ENCODE measurements around the gene TMEM201.

DNA sequence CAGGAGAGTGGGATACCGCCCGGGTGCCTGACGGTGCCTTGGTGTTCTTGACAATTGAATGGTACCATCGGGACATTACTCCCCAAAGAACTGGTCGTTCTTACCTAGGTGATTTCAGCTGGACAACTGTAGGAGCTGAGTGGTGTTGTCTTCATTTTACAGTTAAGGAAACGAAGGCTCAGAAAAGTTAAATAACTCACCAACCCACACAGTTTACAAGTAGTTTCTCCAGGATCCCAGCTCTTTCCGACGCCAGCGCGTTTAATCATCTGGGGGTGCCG is 64.4 kb downstream of the TMEM201 start:
- TF ChIP-seq, protein P1, sequence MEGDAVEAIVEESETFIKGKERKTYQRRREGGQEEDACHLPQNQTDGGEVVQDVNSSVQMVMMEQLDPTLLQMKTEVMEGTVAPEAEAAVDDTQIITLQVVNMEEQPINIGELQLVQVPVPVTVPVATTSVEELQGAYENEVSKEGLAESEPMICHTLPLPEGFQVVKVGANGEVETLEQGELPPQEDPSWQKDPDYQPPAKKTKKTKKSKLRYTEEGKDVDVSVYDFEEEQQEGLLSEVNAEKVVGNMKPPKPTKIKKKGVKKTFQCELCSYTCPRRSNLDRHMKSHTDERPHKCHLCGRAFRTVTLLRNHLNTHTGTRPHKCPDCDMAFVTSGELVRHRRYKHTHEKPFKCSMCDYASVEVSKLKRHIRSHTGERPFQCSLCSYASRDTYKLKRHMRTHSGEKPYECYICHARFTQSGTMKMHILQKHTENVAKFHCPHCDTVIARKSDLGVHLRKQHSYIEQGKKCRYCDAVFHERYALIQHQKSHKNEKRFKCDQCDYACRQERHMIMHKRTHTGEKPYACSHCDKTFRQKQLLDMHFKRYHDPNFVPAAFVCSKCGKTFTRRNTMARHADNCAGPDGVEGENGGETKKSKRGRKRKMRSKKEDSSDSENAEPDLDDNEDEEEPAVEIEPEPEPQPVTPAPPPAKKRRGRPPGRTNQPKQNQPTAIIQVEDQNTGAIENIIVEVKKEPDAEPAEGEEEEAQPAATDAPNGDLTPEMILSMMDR (IDR thresholded peaks at IDR 0.05), result no peak
- TF ChIP-seq POLR2A (IDR thresholded peaks at IDR 0.05), result no peak

All from heart left ventricle (tissue), 13 donors.